Lower lobe of right lung (tissue), 2 donors: ENCODE results near the gene RIMS1. TPM values are rescaled to one million over a fixed set of nuclear protein-coding genes. Genes with fewer than 3 reads are reported as not detected.

Experiments used
- ATAC-seq, 2 donors: fragments of 200-7000 bp; cut with Tn5 transposase; one replicate each; pipeline ENCODE4 v1.9.1; 2020 to 2022; ENCODE audit warnings: mild to moderate bottlenecking in 2 of 2, moderate library complexity in 2 of 2
- DNase-seq: peaks from one replicate; pipeline ENCODE4 v3.0.0-alpha.2; 2020
- H3K27ac ChIP-seq: fragments of 200-600 bp; one replicate; pipeline ENCODE4 v1.8.0; 2022
- H3K27me3 ChIP-seq: fragments of 200-600 bp; one replicate; pipeline ENCODE4 v1.8.0; 2022; ENCODE audit warnings: low read depth
- H3K36me3 ChIP-seq: fragments of 200-600 bp; one replicate; pipeline ENCODE4 v1.8.0; 2022; ENCODE audit warnings: mild to moderate bottlenecking
- H3K4me1 ChIP-seq: fragments of 200-600 bp; one replicate; pipeline ENCODE4 v1.8.0; 2022
- H3K4me3 ChIP-seq: fragments of 200-600 bp; one replicate; pipeline ENCODE4 v1.8.0; 2022; ENCODE audit warnings: mild to moderate bottlenecking
- H3K9me3 ChIP-seq: fragments of 200-600 bp; one replicate; pipeline ENCODE4 v1.8.0; 2022
- intact Hi-C: fragments of 100-400 bp; cut with DNase I; formaldehyde crosslinking; loops from one replicate; pipeline ENCODE4 v1.11.0; 2022
- total RNA-seq: library from RNA; stranded (reverse); fragmentation: NEBNext Ultra II Directional; extraction: Animal tissue kit (Norgen Biotek cat#: 25700); gene quantifications from one replicate; pipeline ENCODE4 v1.2.1, GENCODE V29; 2021
- TF ChIP-seq, protein P1 (sequence below): fragments of 200-600 bp; IDR thresholded peaks from one replicate; pipeline ENCODE4 v1.8.0; 2022; ENCODE audit warnings: antibody characterized with exemption, mild to moderate bottlenecking
- donor health status: DM: no; HTN: yes; CAD: no; lungs with severe emphysema.

The RIMS1 gene
- total RNA-seq, 1 donor from 2014 or later: 3.8 TPM

- TF ChIP-seq, protein P1, sequence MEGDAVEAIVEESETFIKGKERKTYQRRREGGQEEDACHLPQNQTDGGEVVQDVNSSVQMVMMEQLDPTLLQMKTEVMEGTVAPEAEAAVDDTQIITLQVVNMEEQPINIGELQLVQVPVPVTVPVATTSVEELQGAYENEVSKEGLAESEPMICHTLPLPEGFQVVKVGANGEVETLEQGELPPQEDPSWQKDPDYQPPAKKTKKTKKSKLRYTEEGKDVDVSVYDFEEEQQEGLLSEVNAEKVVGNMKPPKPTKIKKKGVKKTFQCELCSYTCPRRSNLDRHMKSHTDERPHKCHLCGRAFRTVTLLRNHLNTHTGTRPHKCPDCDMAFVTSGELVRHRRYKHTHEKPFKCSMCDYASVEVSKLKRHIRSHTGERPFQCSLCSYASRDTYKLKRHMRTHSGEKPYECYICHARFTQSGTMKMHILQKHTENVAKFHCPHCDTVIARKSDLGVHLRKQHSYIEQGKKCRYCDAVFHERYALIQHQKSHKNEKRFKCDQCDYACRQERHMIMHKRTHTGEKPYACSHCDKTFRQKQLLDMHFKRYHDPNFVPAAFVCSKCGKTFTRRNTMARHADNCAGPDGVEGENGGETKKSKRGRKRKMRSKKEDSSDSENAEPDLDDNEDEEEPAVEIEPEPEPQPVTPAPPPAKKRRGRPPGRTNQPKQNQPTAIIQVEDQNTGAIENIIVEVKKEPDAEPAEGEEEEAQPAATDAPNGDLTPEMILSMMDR: no peak
- Histone ChIP-seq H3K4me1 (no peaks in the 10 kb centered on the region), H3K27me3 (no peaks in the 10 kb centered on the region), H3K9me3 (no peaks in the 10 kb centered on the region), H3K27ac (no peak overlapping the region), H3K4me3 (no peak overlapping the region), H3K36me3 (no peaks in the 10 kb centered on the region)
- intact Hi-C loops: no loop called here
- ATAC-seq (no peak), DNase-seq (no peak)
Observed at GRCh38 chr6:72213654-72214053, 327.3 kb downstream of the RIMS1 start.

- H3K4me1 ChIP-seq: no peaks in the 10 kb centered on the region
- H3K36me3 ChIP-seq: no peaks in the 10 kb centered on the region
- TF ChIP-seq, protein P1: no peak
- H3K27ac ChIP-seq: no peak overlapping the region
- DNase-seq: no peak
- ATAC-seq: no peak
- intact Hi-C loops: no loop called here
- no peak overlapping the region for H3K4me3 ChIP-seq
- H3K9me3 ChIP-seq: no peaks in the 10 kb centered on the region
- H3K27me3 ChIP-seq: no peaks in the 10 kb centered on the region
Observed at GRCh38 chr6:72216222-72217068, 330.1 kb downstream of the RIMS1 start.

- no peak for ATAC-seq
- H3K27ac ChIP-seq: no peak overlapping the region
- intact Hi-C loops: no loop called here
- H3K36me3 ChIP-seq: no peaks in the 10 kb centered on the region
- TF ChIP-seq, protein P1: no peak
- H3K9me3 ChIP-seq: no peaks in the 10 kb centered on the region
- no peaks in the 10 kb centered on the region for H3K4me1 ChIP-seq
- no peak overlapping the region for H3K4me3 ChIP-seq
- no peaks in the 10 kb centered on the region for H3K27me3 ChIP-seq
- no peak for DNase-seq
Observed at GRCh38 chr6:72217626-72218025, 331.3 kb downstream of the RIMS1 start.

DNA sequence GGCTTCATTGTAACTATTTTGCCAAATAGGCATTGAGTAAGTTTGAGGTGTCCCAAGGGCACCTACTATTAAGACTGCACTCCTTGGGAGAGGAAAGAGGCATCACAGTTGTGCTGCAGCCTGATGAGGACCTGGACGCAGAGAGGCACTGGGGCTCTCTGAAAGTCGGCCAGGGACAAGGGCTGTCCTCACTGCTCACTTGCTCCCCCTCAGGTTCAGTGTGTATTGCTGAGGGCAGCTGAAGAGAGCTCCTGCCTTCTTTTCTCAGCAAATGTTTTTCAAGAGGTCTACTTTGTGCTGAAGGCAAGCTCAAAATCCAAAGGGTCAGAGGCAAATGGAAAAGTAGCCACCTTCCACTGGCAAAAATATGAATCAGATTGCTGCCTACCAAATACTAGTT lies 331.8 kb downstream of the RIMS1 start:
- Histone ChIP-seq H3K36me3 (no peaks in the 10 kb centered on the region), H3K4me1 (no peaks in the 10 kb centered on the region), H3K27ac (no peak overlapping the region), H3K9me3 (no peaks in the 10 kb centered on the region), H3K4me3 (no peak overlapping the region), H3K27me3 (no peaks in the 10 kb centered on the region)
- DNase-seq (no peak), ATAC-seq (peak; percentile 44 to 49)
- intact Hi-C loops: no loop called here
- TF ChIP-seq, protein P1: peak; percentile 8

- H3K9me3 ChIP-seq: no peaks in the 10 kb centered on the region
- H3K36me3 ChIP-seq: no peaks in the 10 kb centered on the region
- H3K4me3 ChIP-seq: no peak overlapping the region
- no peaks in the 10 kb centered on the region for H3K27me3 ChIP-seq
- DNase-seq (no peak), ATAC-seq (no peak)
- intact Hi-C loops: no loop called here
- TF ChIP-seq, protein P1: no peak
- no peaks in the 10 kb centered on the region for H3K4me1 ChIP-seq
- H3K27ac ChIP-seq: no peak overlapping the region
Observed at GRCh38 chr6:72219536-72219935, 333.2 kb downstream of the RIMS1 start.
